ENCODE data around the gene RABL3.

RABL3 gene

DNA sequence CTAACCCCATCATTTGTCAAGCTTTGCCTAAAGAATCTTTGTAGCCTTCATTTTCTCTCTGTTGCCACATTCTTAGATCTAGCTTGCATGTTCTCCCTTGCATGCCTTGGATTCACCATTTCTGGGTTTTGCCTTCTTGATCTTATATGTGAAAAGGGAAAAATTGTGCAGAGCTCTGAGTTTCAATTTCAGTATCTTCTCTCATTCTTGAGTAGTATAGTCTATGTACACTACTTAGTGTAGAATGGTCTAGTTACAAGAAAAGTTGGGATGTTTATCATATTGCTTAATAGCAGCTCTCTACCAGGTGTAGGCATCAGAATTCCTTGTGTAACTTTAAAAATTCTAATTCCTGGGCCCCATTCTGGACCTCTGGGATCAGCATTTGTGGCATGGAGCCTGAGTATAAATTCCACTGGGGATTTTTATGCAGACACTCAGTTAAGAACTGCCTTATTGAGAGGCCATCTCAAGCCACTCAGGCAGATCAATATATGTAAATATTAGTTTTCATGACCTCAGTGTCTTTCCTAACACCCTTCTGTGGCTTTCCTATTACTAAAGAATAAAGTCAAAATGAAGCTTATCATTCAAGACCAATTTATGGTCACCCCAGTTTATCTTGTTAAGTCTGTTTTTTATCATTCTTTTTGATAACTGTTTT, 23.6 kb upstream of the RABL3 start:
- Histone ChIP-seq H3K4me1 (ENCODE audit: insufficient read depth, low read length) (no peaks in the 10 kb centered on the region), H2AFZ (ENCODE audit: low read depth, low read length) (no peak overlapping the region), H3K4me3 (ENCODE audit: low read depth in 1 of 2, low read length in 2 of 2) (no peak overlapping the region), H3K9me3 (ENCODE audit: insufficient read depth, low read length, severe bottlenecking) (no peaks in the 10 kb centered on the region), H3K36me3 (ENCODE audit: insufficient read depth, low read length) (peaks cover 5% of the 10 kb centered on the region; the same call in 1 of the 2 replicates), H3K4me2 (ENCODE audit: insufficient read depth, low read length) (no peak overlapping the region), H4K20me1 (ENCODE audit: insufficient read depth, low read length) (peaks cover 13% of the 10 kb centered on the region; the same call in 1 of the 2 replicates), H3K9ac (ENCODE audit: low read depth, low read length) (no peak overlapping the region), H3K27ac (ENCODE audit: low read length) (no peak overlapping the region), H3K27me3 (ENCODE audit: insufficient read depth, low read length, poor library complexity) (no peaks in the 10 kb centered on the region), H3K79me2 (ENCODE audit: insufficient read depth, low read length) (peaks cover 50% of the 10 kb centered on the region)
- no peak for ATAC-seq (ENCODE audit: insufficient read depth, low read depth)
- no peak for DNase-seq
- TF ChIP-seq, protein P1, sequence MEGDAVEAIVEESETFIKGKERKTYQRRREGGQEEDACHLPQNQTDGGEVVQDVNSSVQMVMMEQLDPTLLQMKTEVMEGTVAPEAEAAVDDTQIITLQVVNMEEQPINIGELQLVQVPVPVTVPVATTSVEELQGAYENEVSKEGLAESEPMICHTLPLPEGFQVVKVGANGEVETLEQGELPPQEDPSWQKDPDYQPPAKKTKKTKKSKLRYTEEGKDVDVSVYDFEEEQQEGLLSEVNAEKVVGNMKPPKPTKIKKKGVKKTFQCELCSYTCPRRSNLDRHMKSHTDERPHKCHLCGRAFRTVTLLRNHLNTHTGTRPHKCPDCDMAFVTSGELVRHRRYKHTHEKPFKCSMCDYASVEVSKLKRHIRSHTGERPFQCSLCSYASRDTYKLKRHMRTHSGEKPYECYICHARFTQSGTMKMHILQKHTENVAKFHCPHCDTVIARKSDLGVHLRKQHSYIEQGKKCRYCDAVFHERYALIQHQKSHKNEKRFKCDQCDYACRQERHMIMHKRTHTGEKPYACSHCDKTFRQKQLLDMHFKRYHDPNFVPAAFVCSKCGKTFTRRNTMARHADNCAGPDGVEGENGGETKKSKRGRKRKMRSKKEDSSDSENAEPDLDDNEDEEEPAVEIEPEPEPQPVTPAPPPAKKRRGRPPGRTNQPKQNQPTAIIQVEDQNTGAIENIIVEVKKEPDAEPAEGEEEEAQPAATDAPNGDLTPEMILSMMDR (IDR thresholded peaks at IDR 0.05; ENCODE audit: borderline replicate concordance, extremely low read depth, low read length, poor library complexity, severe bottlenecking) = no peak
- TF ChIP-seq EZH2 (IDR thresholded peaks at IDR 0.05; ENCODE audit: borderline replicate concordance, low read depth, low read length, severe bottlenecking) = no peak

DNA sequence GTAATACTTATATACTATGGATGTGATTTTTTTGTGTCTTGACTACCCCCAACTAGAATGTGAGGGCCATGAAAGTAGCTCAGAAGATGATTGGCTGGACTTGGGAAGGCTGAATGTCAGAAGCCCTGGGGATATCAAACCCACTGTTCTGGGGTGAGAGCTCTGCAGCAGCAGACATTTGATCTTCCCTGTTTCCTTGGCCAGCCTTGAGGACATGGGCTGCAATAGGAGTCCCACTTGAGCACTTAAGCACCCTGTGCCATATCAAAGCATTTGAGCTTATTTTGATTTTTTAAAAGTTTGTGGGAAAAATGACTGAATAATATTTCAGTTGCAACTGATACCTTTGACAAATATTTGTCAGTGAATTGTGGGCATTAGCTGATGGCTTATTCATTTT, 21.9 kb upstream of the RABL3 start:
- H3K4me1 ChIP-seq (ENCODE audit: insufficient read depth, low read length) = no peaks in the 10 kb centered on the region
- H3K36me3 ChIP-seq (ENCODE audit: insufficient read depth, low read length) = no peaks in the 10 kb centered on the region
- no peak overlapping the region for H3K4me3 ChIP-seq (ENCODE audit: low read depth in 1 of 2, low read length in 2 of 2)
- peaks cover 10% of the 10 kb centered on the region; the same call in 1 of the 2 replicates for H4K20me1 ChIP-seq (ENCODE audit: insufficient read depth, low read length)
- H3K4me2 ChIP-seq (ENCODE audit: insufficient read depth, low read length) = no peak overlapping the region
- H3K9ac ChIP-seq (ENCODE audit: low read depth, low read length) = no peak overlapping the region
- H3K79me2 ChIP-seq (ENCODE audit: insufficient read depth, low read length) = peaks cover 44% of the 10 kb centered on the region
- ATAC-seq (ENCODE audit: insufficient read depth, low read depth) (no peak), DNase-seq (no peak)
- TF ChIP-seq, protein P1 (IDR thresholded peaks at IDR 0.05; ENCODE audit: borderline replicate concordance, extremely low read depth, low read length, poor library complexity, severe bottlenecking) = no peak
- TF ChIP-seq EZH2 (IDR thresholded peaks at IDR 0.05; ENCODE audit: borderline replicate concordance, low read depth, low read length, severe bottlenecking) = no peak
- no peaks in the 10 kb centered on the region for H3K9me3 ChIP-seq (ENCODE audit: insufficient read depth, low read length, severe bottlenecking)
- no peaks in the 10 kb centered on the region for H3K27me3 ChIP-seq (ENCODE audit: insufficient read depth, low read length, poor library complexity)
- no peak overlapping the region for H3K27ac ChIP-seq (ENCODE audit: low read length)
- H2AFZ ChIP-seq (ENCODE audit: low read depth, low read length) = no peak overlapping the region

DNA sequence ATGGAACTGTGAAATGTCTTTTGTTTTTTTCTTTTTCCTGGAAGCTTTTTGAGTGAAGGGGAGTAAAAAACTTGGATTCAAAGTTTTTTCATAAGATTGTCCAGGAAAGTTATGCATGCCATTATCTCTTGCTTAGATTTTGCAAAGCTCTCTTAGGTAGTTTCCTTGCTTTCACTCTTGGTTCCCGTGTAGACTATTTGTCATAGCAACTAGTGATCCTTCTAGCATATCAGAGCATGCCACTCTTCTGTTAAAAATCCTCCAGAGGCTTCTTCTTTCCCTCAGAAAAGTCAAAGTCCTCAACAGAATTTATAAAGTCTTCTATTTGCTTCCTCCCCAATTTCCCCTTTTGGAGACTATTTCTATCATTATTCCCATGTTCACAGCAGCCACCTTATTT, 21.3 kb upstream of the RABL3 start:
- Histone ChIP-seq H3K27ac (ENCODE audit: low read length) (no peak overlapping the region), H3K9ac (ENCODE audit: low read depth, low read length) (no peak overlapping the region), H3K4me3 (ENCODE audit: low read depth in 1 of 2, low read length in 2 of 2) (no peak overlapping the region), H4K20me1 (ENCODE audit: insufficient read depth, low read length) (peaks cover 10% of the 10 kb centered on the region; the same call in 1 of the 2 replicates), H3K79me2 (ENCODE audit: insufficient read depth, low read length) (peaks cover 43% of the 10 kb centered on the region), H3K9me3 (ENCODE audit: insufficient read depth, low read length, severe bottlenecking) (no peaks in the 10 kb centered on the region), H3K4me1 (ENCODE audit: insufficient read depth, low read length) (no peaks in the 10 kb centered on the region), H3K4me2 (ENCODE audit: insufficient read depth, low read length) (no peak overlapping the region), H3K27me3 (ENCODE audit: insufficient read depth, low read length, poor library complexity) (no peaks in the 10 kb centered on the region), H2AFZ (ENCODE audit: low read depth, low read length) (no peak overlapping the region), H3K36me3 (ENCODE audit: insufficient read depth, low read length) (no peaks in the 10 kb centered on the region)
- TF ChIP-seq, protein P1 (IDR thresholded peaks at IDR 0.05; ENCODE audit: borderline replicate concordance, extremely low read depth, low read length, poor library complexity, severe bottlenecking) = no peak
- TF ChIP-seq EZH2 (IDR thresholded peaks at IDR 0.05; ENCODE audit: borderline replicate concordance, low read depth, low read length, severe bottlenecking) = no peak
- ATAC-seq (ENCODE audit: insufficient read depth, low read depth) (no peak), DNase-seq (no peak)

Data from DND-41 (cell line).